Measurements from ENCODE around the gene VMAC.

The VMAC gene

DNA sequence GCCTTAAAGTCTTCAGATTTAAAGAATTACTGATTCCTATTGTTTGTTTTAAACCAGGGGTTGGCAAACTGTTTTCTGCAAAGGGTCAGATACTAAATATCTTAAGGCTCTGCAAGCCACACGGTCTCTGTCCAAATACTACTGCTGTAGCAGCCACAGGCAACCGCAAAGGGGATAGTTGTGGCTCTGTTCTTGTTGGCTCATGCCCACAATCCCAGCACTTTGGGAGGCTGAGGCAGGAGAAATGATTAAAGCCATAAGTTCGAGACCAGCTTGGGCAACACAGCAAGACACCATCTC lies 50.9 kb downstream of the VMAC start:
- no peak for DNase-seq

DNA sequence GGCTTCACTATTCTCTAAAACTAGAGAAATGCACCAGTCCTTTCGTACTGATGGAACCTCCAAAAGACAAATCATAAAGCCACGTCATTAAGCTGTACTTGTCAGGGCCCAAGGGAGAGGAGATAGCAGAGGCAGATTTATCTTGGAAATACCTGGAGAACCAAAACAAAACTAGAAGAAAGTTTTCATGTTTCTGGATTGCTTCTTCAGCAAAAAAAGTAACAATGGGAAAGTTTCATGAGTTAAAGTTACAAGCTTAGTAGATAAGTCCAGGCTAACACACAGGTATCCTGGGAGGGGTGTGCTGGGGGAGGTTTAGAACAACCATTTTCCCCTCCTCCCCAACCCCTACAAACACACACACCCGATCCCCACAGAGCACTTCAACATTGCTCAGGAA lies 51.7 kb downstream of the VMAC start:
- DNase-seq = no peak

DNA sequence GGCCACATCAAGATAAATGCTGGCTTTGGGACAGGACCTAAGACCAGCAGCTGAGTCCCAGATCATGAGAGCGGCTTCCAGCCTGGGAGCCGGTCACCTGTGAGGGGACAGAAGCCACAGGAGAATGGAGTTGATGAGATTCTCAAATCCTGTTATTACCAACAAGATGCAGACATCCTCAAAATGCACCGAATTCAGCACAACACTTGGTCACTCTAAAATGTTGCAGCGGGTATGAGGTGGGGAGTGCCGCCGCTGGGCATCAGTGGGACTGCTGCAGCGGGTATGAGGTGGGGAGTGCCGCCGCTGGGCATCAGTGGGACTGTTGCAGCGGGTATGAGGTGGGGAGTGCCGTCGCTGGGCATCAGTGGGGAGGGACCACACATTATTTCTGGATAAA lies 52.1 kb downstream of the VMAC start:
- no peak for DNase-seq

DNA sequence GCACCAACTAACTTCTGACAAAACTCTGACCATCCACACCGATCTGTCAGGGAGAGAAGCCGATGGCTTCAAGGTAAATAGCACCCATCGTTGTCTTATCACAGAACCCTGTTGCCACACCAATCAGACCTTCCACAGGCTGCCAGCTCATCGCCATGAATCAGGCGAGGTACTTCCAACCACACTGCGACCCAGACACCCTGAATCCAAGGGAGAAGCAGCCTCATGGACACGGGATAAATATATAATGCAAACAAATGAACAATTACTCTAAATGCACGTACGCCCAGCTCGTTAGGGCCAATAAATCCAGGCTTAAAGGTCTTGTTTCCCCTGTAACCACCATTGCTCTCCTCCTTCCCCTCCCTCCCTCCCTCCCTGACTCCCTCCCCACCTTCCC lies 52.5 kb downstream of the VMAC start:
- no peak for DNase-seq

DNA sequence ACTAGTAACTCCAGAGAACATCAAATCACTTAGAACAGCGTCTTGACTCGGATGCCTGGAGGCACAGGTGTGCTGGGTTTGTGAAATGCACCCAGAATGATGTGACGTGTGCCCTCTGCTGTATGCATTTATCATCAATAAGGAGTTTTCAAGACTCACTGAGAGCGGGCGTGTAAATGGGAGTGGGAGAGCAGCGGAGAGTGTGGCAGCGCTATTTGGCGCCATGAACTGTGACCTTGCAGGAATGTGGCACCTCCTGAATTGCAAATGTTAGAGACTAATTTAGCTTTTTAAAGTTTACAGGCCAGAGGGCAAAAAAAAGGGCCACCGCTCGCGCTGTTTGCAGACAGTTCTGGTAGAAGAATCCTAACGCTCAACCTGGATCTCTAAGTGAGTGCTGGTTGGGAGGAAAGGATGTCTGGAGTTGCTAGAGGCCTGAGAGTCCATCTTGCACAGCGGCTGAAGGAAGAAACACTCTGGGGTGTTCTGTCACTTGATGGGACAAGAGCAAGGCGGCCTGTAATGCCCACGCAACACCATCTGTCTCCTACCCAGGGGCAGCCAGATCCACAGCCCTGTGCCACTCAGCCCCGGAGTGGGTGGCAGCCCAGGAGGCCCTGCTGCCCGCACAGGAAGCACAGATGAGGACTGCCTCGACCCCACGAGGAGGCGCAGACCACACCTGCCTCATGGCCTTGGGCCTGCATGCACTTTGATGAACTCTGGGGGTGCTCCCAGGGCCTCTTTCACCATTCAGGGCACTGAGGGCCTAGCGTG lies 53.6 kb downstream of the VMAC start:
- no peak for DNase-seq

DNA sequence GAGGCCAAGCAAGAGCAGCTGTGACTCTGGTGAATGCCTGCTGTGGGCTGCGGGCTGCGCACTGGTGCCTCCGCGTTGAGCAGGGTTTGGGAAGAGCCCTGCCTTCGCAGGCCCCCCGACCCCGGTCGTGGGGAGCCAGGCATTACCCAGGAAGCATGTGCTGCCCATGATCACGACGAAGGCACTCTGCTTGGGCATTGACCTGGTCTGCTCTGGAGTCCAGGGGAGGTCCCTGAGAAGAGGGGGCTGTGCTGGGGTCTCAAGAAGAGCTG lies 54.1 kb downstream of the VMAC start:
- no peak for DNase-seq

DNA sequence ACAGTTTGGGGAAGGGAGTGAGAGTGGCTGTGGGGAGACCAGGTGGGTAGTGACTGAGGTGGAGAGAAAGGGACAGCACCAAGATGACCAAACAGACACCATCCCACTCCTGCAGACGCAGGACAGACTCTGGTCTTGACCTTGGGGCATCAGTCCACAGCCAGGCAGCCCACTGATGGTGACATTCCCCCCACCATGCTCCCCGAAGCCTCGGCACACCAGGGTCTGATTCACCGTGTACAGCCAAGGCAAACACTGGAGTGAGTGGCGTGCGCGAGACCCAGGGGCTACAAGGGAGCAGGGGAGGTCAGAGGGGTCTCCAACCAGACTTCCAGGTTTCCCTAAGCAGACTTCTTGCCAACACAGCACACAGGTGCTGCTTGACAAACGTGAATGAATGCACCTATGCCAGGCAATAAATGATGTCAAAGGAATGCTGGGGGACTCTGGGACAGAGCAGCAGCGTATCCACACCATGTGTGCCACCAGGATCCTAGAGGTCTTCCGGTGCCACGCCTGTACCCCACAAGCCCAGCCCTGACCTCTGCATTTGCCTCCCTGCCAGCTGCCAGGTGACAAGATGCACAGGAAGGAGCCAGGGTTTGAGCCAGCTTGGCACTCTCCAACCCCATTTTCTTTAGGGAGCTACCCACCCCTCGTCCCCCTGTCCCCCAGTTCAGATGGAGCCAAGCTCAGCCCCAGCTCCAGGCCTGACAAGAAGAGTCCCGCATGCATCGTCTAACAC lies 54.8 kb downstream of the VMAC start:
- no peak for DNase-seq
